DMS 273 (cell line): Measurements from ENCODE around the gene BSX.

Experiments used
- DNase-seq: peaks from one replicate; lab custom pipeline; 2025; ENCODE audit not compliant: unreplicated experiment; lab: John Stamatoyannopoulos, UW

BSX gene

GRCh38 chr11:122981388-122982264, at the start of gene BSX:
Gene BSX, minus strand, starts transcription at chr11:122981834. Its CDS starts 163 bp downstream, at chr11:122981671.
- DNase-seq = peak; percentile 69

- DNase-seq = no peak
Measured at GRCh38 chr11:123030517-123030916, 48.9 kb upstream of the BSX start.

GRCh38 chr11:123020968-123021367, 39.3 kb upstream of the BSX start:
- peak; percentile 56 for DNase-seq

DNA sequence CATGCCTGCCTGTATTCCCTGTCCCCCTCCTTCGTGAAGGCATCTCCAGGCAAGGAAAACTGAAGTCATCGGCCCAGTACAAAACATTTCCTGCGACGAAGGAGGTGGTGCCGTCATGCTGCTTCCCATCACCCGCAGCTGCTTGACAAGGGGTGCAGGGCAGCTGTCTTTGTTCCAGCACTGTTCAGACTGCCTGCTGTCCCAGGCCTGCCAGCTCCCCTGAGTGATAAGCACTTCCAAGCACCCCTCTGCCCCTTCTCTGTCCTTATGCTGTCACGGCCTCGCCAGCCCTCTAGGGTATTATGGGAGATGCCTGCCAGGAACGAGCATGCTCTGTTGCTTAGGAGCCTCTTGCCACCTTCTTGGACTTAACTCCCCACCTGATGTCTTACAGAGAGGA, 37.1 kb upstream of the BSX start:
- no peak for DNase-seq

DNA sequence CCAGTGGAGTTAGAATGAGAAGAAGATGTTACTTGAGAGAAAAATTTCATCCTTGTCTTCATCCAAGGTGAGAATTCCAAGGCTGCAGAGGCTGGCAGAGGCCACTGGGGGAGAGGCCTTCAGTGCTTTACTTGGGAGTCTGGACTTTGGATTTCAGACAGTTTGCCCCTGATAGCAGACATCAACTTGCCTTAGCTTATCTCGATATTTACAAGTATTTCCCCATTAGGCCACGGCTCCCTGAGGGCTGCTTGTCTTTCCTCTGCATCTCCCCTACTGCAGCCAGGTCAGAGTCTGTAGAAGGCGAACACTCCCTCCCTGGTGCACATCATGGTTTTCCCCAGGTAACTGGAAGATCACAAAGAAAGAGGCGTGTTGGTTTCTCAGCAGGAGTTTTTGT, 29.9 kb upstream of the BSX start:
- no peak for DNase-seq

- DNase-seq = no peak
Measured at GRCh38 chr11:123006860-123007542, 25.4 kb upstream of the BSX start.

DNA sequence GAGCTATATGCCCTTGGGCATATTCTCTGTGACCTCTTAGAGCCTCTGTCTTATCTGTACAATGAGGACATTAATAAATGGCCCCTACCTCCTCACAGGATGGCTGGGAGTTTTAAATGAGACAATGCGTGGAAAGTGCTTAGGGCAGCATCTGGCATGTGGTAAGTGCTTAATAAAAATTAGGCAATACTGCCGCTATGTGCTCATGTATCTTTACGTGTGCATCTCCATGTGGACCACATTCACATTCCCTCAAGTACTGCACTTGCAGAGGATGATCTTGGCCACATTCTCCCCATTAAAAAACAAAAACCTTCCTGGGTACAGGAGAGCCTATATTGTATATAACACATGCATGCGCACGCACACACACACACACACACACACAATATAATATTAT, 19.1 kb upstream of the BSX start:
- DNase-seq = no peak

- DNase-seq = no peak
Measured at GRCh38 chr11:122998727-122999366, 17.2 kb upstream of the BSX start.

DNA sequence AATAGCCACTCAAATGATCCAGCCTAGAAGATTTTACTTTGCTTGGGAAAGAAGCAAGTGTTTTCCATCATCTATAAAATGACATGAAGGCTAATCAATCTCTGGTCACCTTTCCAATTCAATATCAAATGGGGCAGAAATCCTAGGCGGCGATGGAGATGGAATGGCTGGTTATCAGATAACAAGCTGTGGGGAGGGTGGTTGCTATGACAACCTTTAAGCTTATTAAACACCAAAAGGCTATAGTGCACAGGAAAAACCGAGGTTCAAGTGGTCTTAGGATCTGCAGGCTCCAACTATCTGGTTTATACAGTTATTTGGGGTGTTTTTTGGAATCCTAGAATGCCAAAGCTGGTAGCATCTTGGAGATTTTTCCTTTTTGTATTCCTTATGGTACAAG, 13.9 kb upstream of the BSX start:
- peak; percentile 13 for DNase-seq

DNA sequence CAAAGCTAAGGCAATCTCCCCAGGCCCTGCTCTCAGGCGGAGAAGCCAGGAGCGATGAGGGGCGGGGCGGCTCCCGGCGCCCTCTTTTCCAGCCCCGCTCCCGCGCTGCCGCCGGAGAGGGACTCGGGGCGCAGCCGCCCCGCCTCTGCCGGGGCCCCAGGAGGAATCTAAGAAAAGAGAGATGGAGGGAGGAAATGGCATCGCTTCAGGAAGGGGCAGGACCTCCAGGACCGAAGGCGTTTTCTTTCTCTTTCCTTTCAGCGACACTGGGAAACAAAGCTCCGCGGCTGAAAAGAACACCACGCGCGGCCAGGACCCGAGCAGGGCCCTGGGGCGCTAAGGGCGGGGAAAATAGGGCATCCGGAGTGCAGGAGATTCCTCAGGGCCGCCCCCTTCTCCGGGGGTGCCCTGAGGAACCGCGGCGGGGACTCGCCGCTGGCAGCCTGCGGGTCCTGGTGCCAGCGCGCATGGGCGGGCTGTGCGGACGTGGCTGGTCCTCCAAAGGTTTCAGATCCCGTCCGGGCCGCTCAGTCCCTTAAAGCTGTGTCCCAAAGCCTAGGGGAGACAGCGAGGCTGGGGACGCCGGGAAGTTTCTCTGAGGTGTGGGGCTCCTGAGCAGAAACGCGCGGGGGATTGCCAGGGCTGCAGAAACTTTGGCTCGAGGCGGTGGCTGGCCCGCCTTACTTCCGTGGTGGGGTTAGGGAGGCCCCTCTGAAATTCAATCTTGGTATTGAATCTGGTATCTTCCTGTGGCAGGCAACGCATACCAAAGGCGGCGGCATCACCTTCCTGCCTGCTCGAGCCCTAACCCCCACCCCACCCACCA, 2.8 kb upstream of the BSX start:
- DNase-seq = peak; percentile 39

DNA sequence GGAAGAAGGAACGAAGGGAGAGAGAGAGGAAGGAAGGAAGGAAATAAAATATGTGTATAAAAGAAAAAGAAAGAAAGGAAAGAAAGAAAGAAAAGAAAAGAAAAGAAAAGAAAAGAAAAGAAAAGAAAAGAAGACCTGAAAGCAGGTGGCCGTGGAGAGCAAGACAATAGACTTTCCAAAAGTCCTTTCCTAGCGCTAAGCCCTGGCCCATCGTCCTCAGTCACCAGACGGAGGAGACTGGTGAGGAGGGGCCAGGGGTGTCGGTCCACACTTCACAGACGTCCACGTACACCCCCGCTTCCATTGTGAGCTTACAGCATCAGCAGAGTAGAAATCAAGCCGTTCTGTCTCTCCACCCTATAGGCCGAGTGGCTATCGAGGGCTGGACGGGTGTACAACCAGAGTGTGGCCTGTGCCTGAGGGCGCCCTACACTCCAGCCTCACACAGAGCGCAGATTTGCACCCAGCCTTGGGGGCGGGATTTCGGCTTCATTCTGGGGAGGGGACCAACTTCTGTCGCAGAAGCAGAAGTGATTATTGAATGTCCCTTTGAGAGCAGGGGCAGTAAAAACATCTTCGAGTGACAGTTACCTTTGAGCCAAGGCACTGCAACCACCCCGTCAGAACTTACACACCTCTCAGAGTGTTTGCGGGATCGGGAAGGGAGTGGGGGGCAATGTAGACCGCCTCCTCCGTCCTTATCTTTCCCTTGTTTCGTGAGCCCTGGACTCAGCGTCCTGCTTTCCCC, 2.0 kb upstream of the BSX start:
- no peak for DNase-seq

- no peak for DNase-seq
Measured at GRCh38 chr11:122979815-122980595, 1.6 kb downstream of the BSX start.

GRCh38 chr11:122979103-122979814, 2.4 kb downstream of the BSX start:
- no peak for DNase-seq

DNA sequence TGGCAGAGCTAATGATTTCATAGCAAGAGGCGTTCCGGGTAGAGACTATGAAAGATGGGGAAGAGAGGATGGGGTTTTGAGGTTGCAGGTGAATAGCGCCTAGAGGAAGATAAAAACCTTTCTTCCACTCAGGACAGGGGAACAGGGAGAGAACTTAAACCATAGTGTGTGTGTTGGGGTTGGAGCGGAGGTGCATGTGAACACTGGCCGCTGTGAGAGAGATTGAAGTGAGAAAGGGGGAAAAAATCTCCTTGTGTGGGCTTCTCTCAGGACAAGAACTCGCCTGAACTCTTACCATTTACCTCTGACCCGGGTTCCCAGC, 3.4 kb downstream of the BSX start:
- peak; percentile 1 for DNase-seq

DNA sequence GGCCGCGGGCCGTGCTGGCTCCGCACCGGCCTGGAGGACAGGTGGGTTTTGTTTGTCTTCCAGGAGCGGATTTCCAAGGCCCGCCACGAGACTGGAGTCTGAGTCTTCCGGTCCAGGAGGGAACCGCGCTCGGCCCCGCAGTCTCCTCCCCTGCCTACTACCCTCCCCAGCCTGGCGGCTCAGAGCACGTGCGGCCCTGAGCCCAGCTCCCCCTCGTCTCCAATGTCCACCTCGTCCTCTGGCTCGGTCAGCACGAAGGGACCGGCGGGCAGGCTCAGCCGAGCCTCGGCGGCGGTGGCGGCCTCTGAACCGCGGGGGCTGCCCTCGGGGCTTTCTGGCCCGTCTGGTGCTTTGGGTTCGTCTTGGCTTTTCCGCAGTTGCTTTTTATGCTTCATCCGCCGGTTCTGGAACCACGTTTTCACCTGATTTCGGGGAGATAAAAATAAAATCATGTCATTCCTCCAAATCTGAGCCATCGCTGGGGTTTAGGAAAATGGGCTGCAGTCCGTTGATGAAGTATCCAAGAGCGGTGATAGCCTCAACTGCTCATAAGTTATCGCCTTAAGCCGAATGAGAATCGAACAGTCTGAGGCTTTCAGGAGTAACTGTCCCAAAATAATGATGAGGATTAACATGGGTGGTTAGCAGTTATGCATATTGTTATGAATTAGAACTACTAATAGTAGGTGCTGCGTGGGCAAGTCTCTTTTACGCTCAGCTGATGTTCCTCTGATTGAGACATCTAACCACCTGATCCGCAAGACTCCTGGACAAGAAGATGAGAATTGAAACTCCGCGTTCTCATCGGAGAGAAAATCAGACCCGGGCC, 4.0 kb downstream of the BSX start:
- DNase-seq = no peak

DNA sequence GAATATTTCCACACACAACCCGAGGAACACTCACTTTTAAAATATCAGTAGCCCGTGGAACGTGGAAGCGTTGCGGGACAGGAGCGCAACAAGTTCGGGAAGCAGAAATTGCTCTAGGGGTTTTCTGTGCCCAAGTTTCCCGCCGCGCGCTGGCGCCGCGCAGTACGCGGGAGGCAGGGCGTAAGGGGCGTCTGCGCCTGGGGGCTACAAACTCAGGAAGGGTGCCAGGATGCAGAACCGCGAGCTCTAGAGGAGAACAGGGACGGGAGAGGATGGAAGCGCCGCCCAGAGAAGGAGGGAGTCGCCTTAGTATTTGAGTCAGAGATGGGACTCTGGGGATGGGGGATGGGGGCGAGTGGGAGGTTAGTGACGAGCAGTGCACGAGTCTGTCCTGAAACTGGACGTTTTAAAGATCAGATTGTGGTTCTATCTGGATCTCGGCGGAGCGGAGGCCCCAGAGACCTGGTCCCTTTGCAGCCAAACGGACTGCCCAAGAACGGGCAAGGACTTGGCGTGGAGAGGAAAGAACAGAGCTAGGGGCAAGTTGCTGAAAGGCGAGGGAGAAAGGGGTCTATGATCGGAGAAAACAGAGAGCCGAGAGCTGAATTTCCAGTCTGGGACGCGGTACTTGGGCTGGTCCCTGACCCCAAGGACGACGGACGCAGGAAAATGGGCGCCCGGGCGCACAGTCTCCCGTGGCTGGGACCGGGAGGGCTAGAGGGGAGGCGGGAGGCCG, 4.7 kb downstream of the BSX start:
- DNase-seq = peak; percentile 13

DNA sequence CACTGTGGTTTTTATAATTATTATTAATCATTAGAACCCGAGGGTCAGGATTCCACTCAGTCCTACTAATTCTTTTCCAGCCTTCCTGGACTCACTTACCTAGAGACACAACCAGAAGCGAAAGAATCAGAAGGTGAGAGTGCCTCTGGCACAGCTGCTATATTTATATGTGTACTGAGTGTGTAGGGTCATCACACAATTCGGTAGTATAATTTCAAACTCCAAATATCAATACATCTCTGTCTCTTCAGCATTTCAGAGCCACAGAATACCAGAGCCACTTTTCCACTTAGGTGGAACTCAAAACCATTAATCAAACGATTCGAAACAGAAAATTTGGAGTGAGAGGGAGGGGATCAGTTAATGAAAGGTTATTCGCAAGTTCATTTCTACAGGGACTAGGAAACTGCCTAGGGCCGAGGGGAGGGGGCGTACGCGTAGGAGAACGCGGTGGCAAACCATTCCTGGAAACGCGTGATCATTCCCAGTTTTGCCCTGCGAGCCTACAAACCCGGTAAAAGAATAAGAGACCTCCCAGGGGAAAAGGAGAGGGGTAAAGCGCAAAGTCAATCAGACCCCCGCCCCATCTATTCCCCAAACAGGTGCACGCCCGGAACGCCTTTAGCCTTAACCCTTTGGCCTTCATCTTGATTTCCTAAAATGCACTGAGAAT, 5.4 kb downstream of the BSX start:
- DNase-seq = no peak
